Ascending aorta (tissue), 2 donors: Measurements from ENCODE around the gene ATF6. TPM values are rescaled to one million over a fixed set of nuclear protein-coding genes. Genes with fewer than 3 reads are reported as not detected.

Source experiments
- DNase-seq, 2 donors: peaks; one replicate each; pipeline ENCODE4 v3.0.0-alpha.2; 2019; ENCODE audit warnings: low spot score in 2 of 2
- H3K27ac ChIP-seq, 2 donors: fragments of 200-600 bp; sonication (generic); one replicate each; pipeline ENCODE4 v1.5.1; 2016 to 2017; ENCODE audit warnings: mild to moderate bottlenecking in 1 of 2
- H3K27me3 ChIP-seq: fragments of 200-600 bp; sonication (generic); one replicate; pipeline ENCODE4 v1.5.1; 2017
- H3K36me3 ChIP-seq, 2 donors: fragments of 200-600 bp; sonication (generic); one replicate each; pipeline ENCODE4 v1.5.1; 2016
- H3K4me1 ChIP-seq, 2 donors: fragments of 200-600 bp; sonication (generic); one replicate each; pipeline ENCODE4 v1.5.1; 2016 to 2017; ENCODE audit warnings: mild to moderate bottlenecking in 1 of 2
- H3K4me3 ChIP-seq, 2 donors: fragments of 200-600 bp; sonication (generic); one replicate each; pipeline ENCODE4 v1.5.1; 2016 to 2017; ENCODE audit warnings: mild to moderate bottlenecking in 1 of 2
- H3K9me3 ChIP-seq, 2 donors: fragments of 200-600 bp; sonication (generic); one replicate each; pipeline ENCODE4 v1.5.1; 2016
- CTCF ChIP-seq, 3 experiments: fragments of 200-600 bp in 2 of 3; fragments of 450-650 bp in 1 of 3; sonication (generic) in 2 of 3; IDR thresholded peaks; one replicate each; pipeline ENCODE4 v1.5.1; 2016 to 2019; ENCODE audit warnings: antibody characterized with exemption in 3 of 3, mild to moderate bottlenecking in 1 of 3, moderate library complexity in 1 of 3
- intact Hi-C: fragments of 100-400 bp; cut with DNase I; formaldehyde crosslinking; loops from one replicate; pipeline ENCODE4 v1.15.1; 2023
- total RNA-seq: library from RNA; depleted of rRNA; stranded (reverse); fragments of >200 nt; gene quantifications from one replicate; pipeline ENCODE4 v1.1.0, GENCODE V29; 2016

ATF6 gene
- total RNA-seq, 1 donor from 2014 or later, result 12.3 TPM

GRCh38 chr1:161790587-161791317, 24.6 kb downstream of the ATF6 start:
- no peak overlapping the region for H3K4me3 ChIP-seq
- no peak for DNase-seq
- H3K27ac ChIP-seq, result no peak overlapping the region
- no peak for TF ChIP-seq CTCF (IDR thresholded peaks at IDR 0.05)
- no peaks in the 10 kb centered on the region for H3K9me3 ChIP-seq
- H3K27me3 ChIP-seq, result no peaks in the 10 kb centered on the region
- H3K36me3 ChIP-seq, result peaks cover 46 to 70% of the 10 kb centered on the region in 2 donors
- intact Hi-C loops, result no loop called here
- no peaks in the 10 kb centered on the region for H3K4me1 ChIP-seq

GRCh38 chr1:161791904-161792655, 26.0 kb downstream of the ATF6 start:
- no peaks in the 10 kb centered on the region for H3K9me3 ChIP-seq
- peaks cover 45 to 66% of the 10 kb centered on the region in 2 donors for H3K36me3 ChIP-seq
- no peak for DNase-seq
- no peak overlapping the region for H3K27ac ChIP-seq
- H3K27me3 ChIP-seq, result no peaks in the 10 kb centered on the region
- TF ChIP-seq CTCF (IDR thresholded peaks at IDR 0.05), result no peak
- no peaks in the 10 kb centered on the region for H3K4me1 ChIP-seq
- H3K4me3 ChIP-seq, result no peak overlapping the region
- intact Hi-C loops, result loop anchor here (1.0 kb wide), 1 partner anchor 245 kb away; no protein-coding TSS in a partner anchor

DNA sequence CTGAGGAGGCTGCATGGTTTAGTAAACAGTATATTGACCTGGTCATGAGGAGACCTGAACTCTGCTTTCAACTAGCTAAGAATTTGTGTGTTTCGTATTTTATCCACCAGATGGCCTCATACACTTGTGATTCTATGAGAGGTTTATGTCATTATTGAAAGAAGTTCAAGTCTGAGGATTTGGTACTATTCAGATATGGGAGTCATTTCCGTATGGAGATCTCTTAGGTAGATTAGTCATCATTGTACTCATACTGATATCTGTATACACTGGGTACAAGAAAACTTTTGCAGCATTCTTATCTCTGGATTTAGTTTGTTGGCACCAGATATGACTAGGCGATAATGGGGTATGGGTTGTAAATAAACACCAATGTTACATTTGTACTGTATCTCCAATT, 26.6 kb downstream of the ATF6 start:
- H3K27me3 ChIP-seq, result no peaks in the 10 kb centered on the region
- no peak for DNase-seq
- peak; percentile 23 to 60 (median 40) for TF ChIP-seq CTCF (IDR thresholded peaks at IDR 0.05)
- peaks cover 38 to 66% of the 10 kb centered on the region in 2 donors for H3K36me3 ChIP-seq
- no peak overlapping the region for H3K27ac ChIP-seq
- intact Hi-C loops, result loop anchor here (1.0 kb wide), 1 partner anchor 245 kb away; no protein-coding TSS in a partner anchor
- no peaks in the 10 kb centered on the region for H3K9me3 ChIP-seq
- H3K4me1 ChIP-seq, result no peaks in the 10 kb centered on the region
- no peak overlapping the region for H3K4me3 ChIP-seq

DNA sequence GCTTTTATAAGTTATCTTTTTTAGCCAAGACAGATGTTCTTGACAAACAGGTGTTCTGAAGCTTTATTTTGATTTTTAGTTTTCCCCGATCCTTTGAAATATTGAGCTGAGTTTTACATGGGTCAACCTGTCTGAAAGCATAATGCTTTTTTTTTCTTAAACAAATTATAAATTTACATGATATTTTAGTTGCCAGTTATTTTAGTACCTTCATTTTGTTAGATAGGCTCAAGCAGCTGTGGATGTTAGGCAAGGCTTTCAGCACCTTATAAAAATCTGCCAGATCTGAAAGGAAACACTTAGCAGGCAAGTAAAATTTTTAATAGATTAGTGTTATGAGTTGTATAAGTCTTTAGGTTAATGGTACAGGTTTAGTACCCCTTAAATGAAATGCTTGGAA, 33.7 kb downstream of the ATF6 start:
- Histone ChIP-seq H3K27ac (no peak overlapping the region), H3K9me3 (no peaks in the 10 kb centered on the region), H3K36me3 (peaks cover 31 to 58% of the 10 kb centered on the region in 2 donors), H3K27me3 (no peaks in the 10 kb centered on the region), H3K4me1 (no peaks in the 10 kb centered on the region), H3K4me3 (no peak overlapping the region)
- no peak for DNase-seq
- intact Hi-C loops, result no loop called here
- TF ChIP-seq CTCF (IDR thresholded peaks at IDR 0.05), result no peak

DNA sequence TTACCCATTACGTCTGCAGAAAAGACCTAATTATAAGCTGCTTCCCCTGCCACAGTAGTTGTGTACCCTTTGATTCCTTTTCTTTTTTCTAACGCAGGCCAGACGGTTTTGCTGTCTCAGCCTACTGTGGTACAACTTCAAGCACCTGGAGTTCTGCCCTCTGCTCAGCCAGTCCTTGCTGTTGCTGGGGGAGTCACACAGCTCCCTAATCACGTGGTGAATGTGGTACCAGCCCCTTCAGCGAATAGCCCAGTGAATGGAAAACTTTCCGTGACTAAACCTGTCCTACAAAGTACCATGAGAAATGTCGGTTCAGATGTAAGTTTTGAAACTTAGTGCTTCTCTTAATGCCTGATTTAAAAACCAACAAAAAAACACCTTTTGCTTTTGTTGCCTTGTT, 35.8 kb downstream of the ATF6 start:
- Histone ChIP-seq H3K27ac (no peak overlapping the region), H3K36me3 (peaks cover 16 to 43% of the 10 kb centered on the region in 2 donors), H3K27me3 (no peaks in the 10 kb centered on the region), H3K4me3 (no peak overlapping the region), H3K9me3 (no peaks in the 10 kb centered on the region), H3K4me1 (peaks cover 0 to 6% of the 10 kb centered on the region in 2 donors)
- intact Hi-C loops, result no loop called here
- no peak for DNase-seq
- no peak for TF ChIP-seq CTCF (IDR thresholded peaks at IDR 0.05)
